Loucy (cell line): ENCODE measurements around the gene RPH3AL.

Experiments
- EZH2phosphoT487 ChIP-seq: fragments of 200-600 bp; IDR thresholded peaks from 2 replicates; pipeline ENCODE4 v1.6.1; 2018; ENCODE audit warnings: antibody characterized with exemption, mild to moderate bottlenecking, moderate library complexity, borderline replicate concordance
- TF ChIP-seq, protein P1 (sequence below): fragments of 200-600 bp; sonication (generic); conservative IDR thresholded peaks from 2 replicates; pipeline ENCODE4 v1.5.1; 2014; ENCODE audit warnings: mild to moderate bottlenecking, antibody characterized with exemption, low read length

DNA sequence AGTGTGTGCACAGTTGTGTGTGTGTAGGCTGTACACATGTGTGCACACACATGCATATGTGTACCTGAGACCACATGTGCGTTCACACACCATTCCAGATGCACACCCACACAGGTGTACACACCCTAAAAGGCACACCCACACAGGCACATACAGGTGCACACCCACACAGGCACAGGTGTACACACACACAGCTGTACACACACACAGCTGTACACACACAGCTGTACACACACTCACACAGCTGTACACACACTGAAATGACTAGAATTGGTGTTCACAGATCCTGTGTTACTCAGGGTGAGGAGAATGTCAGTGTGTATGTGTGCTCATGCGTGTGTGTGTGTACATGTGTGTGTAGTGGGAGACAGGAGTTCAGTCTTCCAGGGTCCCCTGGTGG, 155.3 kb downstream of the RPH3AL start:
- TF ChIP-seq, protein P1, sequence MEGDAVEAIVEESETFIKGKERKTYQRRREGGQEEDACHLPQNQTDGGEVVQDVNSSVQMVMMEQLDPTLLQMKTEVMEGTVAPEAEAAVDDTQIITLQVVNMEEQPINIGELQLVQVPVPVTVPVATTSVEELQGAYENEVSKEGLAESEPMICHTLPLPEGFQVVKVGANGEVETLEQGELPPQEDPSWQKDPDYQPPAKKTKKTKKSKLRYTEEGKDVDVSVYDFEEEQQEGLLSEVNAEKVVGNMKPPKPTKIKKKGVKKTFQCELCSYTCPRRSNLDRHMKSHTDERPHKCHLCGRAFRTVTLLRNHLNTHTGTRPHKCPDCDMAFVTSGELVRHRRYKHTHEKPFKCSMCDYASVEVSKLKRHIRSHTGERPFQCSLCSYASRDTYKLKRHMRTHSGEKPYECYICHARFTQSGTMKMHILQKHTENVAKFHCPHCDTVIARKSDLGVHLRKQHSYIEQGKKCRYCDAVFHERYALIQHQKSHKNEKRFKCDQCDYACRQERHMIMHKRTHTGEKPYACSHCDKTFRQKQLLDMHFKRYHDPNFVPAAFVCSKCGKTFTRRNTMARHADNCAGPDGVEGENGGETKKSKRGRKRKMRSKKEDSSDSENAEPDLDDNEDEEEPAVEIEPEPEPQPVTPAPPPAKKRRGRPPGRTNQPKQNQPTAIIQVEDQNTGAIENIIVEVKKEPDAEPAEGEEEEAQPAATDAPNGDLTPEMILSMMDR, result no peak
- TF ChIP-seq EZH2phosphoT487, result no peak
